HCT116 (cell line): ENCODE results near the gene MARCHF7. TPM values are rescaled to one million over a fixed set of nuclear protein-coding genes. Genes with fewer than 3 reads are reported as not detected.

ENCODE experiments used
- ATAC-seq: fragments of 200-7000 bp; cut with Tn5 transposase; 2 replicates; pipeline ENCODE4 v1.9.1; 2020; ENCODE audit warnings: mild to moderate bottlenecking, moderate library complexity
- BruUV-seq: library from RNA; stranded (reverse); fragments of 400-500 nt; replicated peaks from 2 replicates; lab custom pipeline; 2021; lab: Mats Ljungman, UMichigan
- CTCF ChIA-PET: fragments of 300-600 bp; sonication (Branson Sonifier 250); formaldehyde crosslinking; loops from one replicate; lab custom pipeline; 2021; ENCODE audit warnings: antibody characterized with exemption; lab: Charles Lee
- POLR2A ChIA-PET: fragments of 300-600, 350-600 bp; sonication (Branson Sonifier 250); formaldehyde crosslinking; loops from one replicate; lab custom pipeline; 2021; ENCODE audit warnings: antibody characterized with exemption; lab: Charles Lee
- RAD21 ChIA-PET, 2 experiments: fragments of 300-600 bp; sonication (Branson Sonifier 250); formaldehyde crosslinking; loops; one replicate each; lab custom pipeline; 2023; ENCODE audit warnings: low total read pairs in 2 of 2; ENCODE audit not compliant: uncharacterized antibody in 2 of 2, unreplicated experiment in 2 of 2, low non-redundant PET in 1 of 2; lab: Charles Lee
- DNase-seq: peaks from one replicate; pipeline ENCODE4 v3.0.0-alpha.2; 2010; ENCODE audit warnings: low read depth, low spot score
- H2AFZ ChIP-seq: fragments of 200-600 bp; shearing (Covaris generic), sonication (generic); 2 replicates; pipeline ENCODE4 v1.6.1; 2017; ENCODE audit warnings: low read depth, mixed run types, mixed read lengths, antibody characterized with exemption, low read length; ENCODE audit not compliant: poor library complexity, severe bottlenecking
- H3K27ac ChIP-seq: 2 replicates; pipeline ENCODE4 v1.5.1; 2012; ENCODE audit warnings: low read depth, low read length
- H3K27me3 ChIP-seq: fragments of 200-600 bp; sonication (generic); 2 replicates; pipeline ENCODE4 v1.6.1; 2016; ENCODE audit warnings: mixed run types, low read length, mixed read lengths; ENCODE audit not compliant: insufficient read depth
- H3K36me3 ChIP-seq, 2 experiments: fragments of 200-500 bp in 1 of 2; fragments of 200-600 bp in 1 of 2; sonication (Bioruptor generic) in 1 of 2; sonication (generic) in 1 of 2; 2 replicates each; pipeline versions ENCODE4 v1.5.1 to v1.6.1; 2014 to 2016; ENCODE audit warnings: low read length in 2 of 2, inconsistent platforms in 1 of 2, mixed read lengths in 1 of 2, mixed run types in 1 of 2; ENCODE audit not compliant: insufficient read depth in 2 of 2, control insufficient read depth in 1 of 2
- H3K4me1 ChIP-seq, 2 experiments: fragments of 200-600 bp in 1 of 2; sonication (generic) in 1 of 2; 2 replicates each; pipeline versions ENCODE4 v1.5.1 to v1.6.1; 2012 to 2017; ENCODE audit warnings: low read length in 2 of 2, inconsistent platforms in 1 of 2, mild to moderate bottlenecking in 1 of 2, mixed read lengths in 1 of 2, mixed run types in 1 of 2, moderate library complexity in 1 of 2; ENCODE audit not compliant: insufficient read depth in 2 of 2, control insufficient read depth in 1 of 2
- H3K4me2 ChIP-seq: fragments of 200-600 bp; sonication (generic); 2 replicates; pipeline ENCODE4 v1.6.1; 2017; ENCODE audit warnings: mixed run types, low read length, mixed read lengths
- H3K4me3 ChIP-seq, 2 experiments: fragments of 200-600 bp in 1 of 2; sonication (generic) in 1 of 2; replicated peaks in 1 of 2; 2 replicates each; pipeline ENCODE4 v1.5.1; 2011 to 2016; ENCODE audit warnings: low read length in 2 of 2, control low read depth in 1 of 2, low read depth in 1 of 2, mild to moderate bottlenecking in 1 of 2, mixed read lengths in 1 of 2, mixed run types in 1 of 2
- H3K79me2 ChIP-seq: fragments of 200-600 bp; sonication (generic); 2 replicates; pipeline ENCODE4 v1.6.1; 2017; ENCODE audit warnings: mild to moderate bottlenecking, mixed run types, low read length, moderate library complexity, mixed read lengths; ENCODE audit not compliant: insufficient read depth
- H3K9ac ChIP-seq: fragments of 200-600 bp; sonication (generic); 2 replicates; pipeline ENCODE4 v1.6.1; 2016; ENCODE audit warnings: low read length, mixed read lengths
- H3K9me2 ChIP-seq: fragments of 200-600 bp; sonication (generic), shearing (Covaris generic); 2 replicates; pipeline ENCODE4 v1.6.1; 2017; ENCODE audit warnings: mixed run types, mild to moderate bottlenecking, moderate library complexity; ENCODE audit not compliant: insufficient read depth
- H3K9me3 ChIP-seq, 2 experiments: fragments of 200-500 bp in 1 of 2; fragments of 200-600 bp in 1 of 2; sonication (Bioruptor generic) in 1 of 2; sonication (generic) in 1 of 2; 2 replicates each; pipeline ENCODE4 v1.6.1; 2014 to 2017; ENCODE audit warnings: low read length in 2 of 2, mixed read lengths in 2 of 2, inconsistent platforms in 1 of 2, low read depth in 1 of 2, mild to moderate bottlenecking in 1 of 2, mixed run types in 1 of 2, moderate library complexity in 1 of 2; ENCODE audit not compliant: control insufficient read depth in 1 of 2, insufficient read depth in 1 of 2
- H4K20me1 ChIP-seq: fragments of 200-600 bp; sonication (generic), shearing (Covaris generic); 2 replicates; pipeline ENCODE4 v1.6.1; 2017; ENCODE audit warnings: mixed run types, mild to moderate bottlenecking, moderate library complexity; ENCODE audit not compliant: insufficient read depth
- CBX3 ChIP-seq: IDR thresholded peaks from 2 replicates; pipeline ENCODE4 v1.6.1; 2012; ENCODE audit warnings: low read depth
- CEBPB ChIP-seq: IDR thresholded peaks from 2 replicates; pipeline ENCODE4 v1.6.1; 2012; ENCODE audit warnings: low read depth
- CTCF ChIP-seq, 3 experiments: fragments of 200-600 bp in 1 of 3; sonication (generic) in 1 of 3; IDR thresholded peaks in 2 of 3; conservative IDR thresholded peaks in 1 of 3; 2 replicates each; pipeline ENCODE4 v1.5.1; 2012 to 2017; ENCODE audit warnings: low read depth in 2 of 3, low read length in 2 of 3, antibody characterized with exemption in 1 of 3, borderline replicate concordance in 1 of 3, control low read depth in 1 of 3, mild to moderate bottlenecking in 1 of 3, mixed read lengths in 1 of 3, mixed run types in 1 of 3, moderate library complexity in 1 of 3; ENCODE audit not compliant: insufficient read depth in 1 of 3
- EGR1 ChIP-seq: IDR thresholded peaks from 2 replicates; pipeline ENCODE4 v1.6.1; 2012; ENCODE audit warnings: low read depth
- EZH2phosphoT487 ChIP-seq: fragments of 200-600 bp; IDR thresholded peaks from 2 replicates; pipeline ENCODE4 v1.6.1; 2018; ENCODE audit warnings: antibody characterized with exemption, borderline replicate concordance
- JUND ChIP-seq: IDR thresholded peaks from 2 replicates; pipeline ENCODE4 v1.6.1; 2012
- MAX ChIP-seq: IDR thresholded peaks from 2 replicates; pipeline ENCODE4 v1.6.1; 2012
- POLR2A ChIP-seq: IDR thresholded peaks from 2 replicates; pipeline ENCODE4 v1.7.0; 2011; ENCODE audit warnings: borderline replicate concordance; ENCODE audit not compliant: insufficient read depth, insufficient read length; ENCODE audit errors: extremely low read depth
- POLR2AphosphoS5 ChIP-seq: IDR thresholded peaks from 2 replicates; pipeline ENCODE4 v1.6.1; 2011; ENCODE audit warnings: mild to moderate bottlenecking, low read depth, low read length, moderate library complexity
- REST ChIP-seq: IDR thresholded peaks from 2 replicates; pipeline ENCODE4 v1.6.1; 2012; ENCODE audit warnings: low read depth
- SIN3A ChIP-seq: IDR thresholded peaks from 2 replicates; pipeline ENCODE4 v1.6.1; 2012; ENCODE audit warnings: low read depth
- SP1 ChIP-seq: IDR thresholded peaks from 2 replicates; pipeline ENCODE4 v1.6.1; 2012; ENCODE audit warnings: low read depth
- SRF ChIP-seq: IDR thresholded peaks from 2 replicates; pipeline ENCODE4 v1.6.1; 2012; ENCODE audit warnings: low read depth
- TCF7L2 ChIP-seq: IDR thresholded peaks from 2 replicates; pipeline ENCODE4 v1.7.0; 2011; ENCODE audit warnings: borderline replicate concordance, inconsistent platforms; ENCODE audit not compliant: insufficient read depth, insufficient read length; ENCODE audit errors: extremely low read depth
- YY1 ChIP-seq: IDR thresholded peaks from 2 replicates; pipeline ENCODE4 v1.6.1; 2011; ENCODE audit warnings: low read length, low read depth, moderate library complexity, mild to moderate bottlenecking; ENCODE audit not compliant: insufficient replicate concordance; ENCODE audit errors: extremely low read depth
- ZBTB33 ChIP-seq: IDR thresholded peaks from 2 replicates; pipeline ENCODE4 v1.6.1; 2011; ENCODE audit warnings: mild to moderate bottlenecking, low read length, moderate library complexity; ENCODE audit not compliant: insufficient replicate concordance; ENCODE audit errors: extremely low read depth
- ZFX ChIP-seq: fragments of 450-650 bp; IDR thresholded peaks from 2 replicates; pipeline ENCODE4 v1.6.1; 2017
- intact Hi-C: fragments of 100-400 bp; cut with micrococcal nuclease; formaldehyde crosslinking; loops from 2 replicates; pipeline ENCODE4 v1.10.0; 2022
- total RNA-seq: library from RNA; stranded (reverse); gene quantifications from one replicate; pipeline ENCODE4 v1.2.1, GENCODE V29; 2021; ENCODE audit not compliant: unreplicated experiment

MARCHF7 gene
- total RNA-seq, 1 experiment from 2014 or later, result 65.9 TPM

- H3K27ac ChIP-seq, result no peak overlapping the region
- no peaks in the 10 kb centered on the region for H4K20me1 ChIP-seq
- CTCF ChIA-PET, result no interaction called here
- no peaks in the 10 kb centered on the region for H3K79me2 ChIP-seq
- no peaks in the 10 kb centered on the region for H3K9me2 ChIP-seq
- no TSS peak for BruUV-seq
- H3K4me3 ChIP-seq, result no peak overlapping the region
- no peak overlapping the region for H3K4me2 ChIP-seq
- POLR2A ChIA-PET, result no interaction called here
- H3K9ac ChIP-seq, result no peak overlapping the region
- no peaks in the 10 kb centered on the region for H3K27me3 ChIP-seq
- intact Hi-C loops, result no loop called here
- H2AFZ ChIP-seq, result no peak overlapping the region
- DNase-seq, result no peak
- ATAC-seq, result no peak
- peaks cover 0 to 15% of the 10 kb centered on the region in 2 experiments; a peak in 2 of 4 replicates for H3K4me1 ChIP-seq
- no peak for TF ChIP-seq CBX3
- no peak for TF ChIP-seq ZFX
- no peak for TF ChIP-seq POLR2A
- TF ChIP-seq EZH2phosphoT487, result no peak
- TF ChIP-seq POLR2AphosphoS5, result no peak
- TF ChIP-seq CEBPB, result no peak
- no peak for TF ChIP-seq SIN3A
- TF ChIP-seq SRF, result no peak
- TF ChIP-seq SP1, result no peak
- no peak for TF ChIP-seq REST
- TF ChIP-seq ZBTB33, result no peak
- TF ChIP-seq YY1, result no peak
- no peak for TF ChIP-seq TCF7L2
- TF ChIP-seq JUND, result no peak
- TF ChIP-seq CTCF (IDR thresholded peaks at IDR 0.05 in 2 of 3, conservative IDR thresholded peaks at IDR 0.05 in 1 of 3; ENCODE audit: borderline replicate concordance in 1 of 3, insufficient read depth in 1 of 3, low read depth in 2 of 3, low read length in 2 of 3), result no peak
- TF ChIP-seq MAX, result no peak
- no peak for TF ChIP-seq EGR1
- TF ChIP-seq, all 23 proteins: peak for 0
- Histone ChIP-seq H3K36me3 (no peaks in the 10 kb centered on the region), H3K9me3 (no peaks in the 10 kb centered on the region)
- RAD21 ChIA-PET, result interaction anchor here in 1 of 2 experiments (0.7 kb wide), 1 partner anchor 121 kb away, joined by 4 read pairs; no protein-coding TSS in a partner anchor
These were observed 31.6 kb upstream of the MARCHF7 start for GRCh38 chr2:159680692-159681091.
